EL (cell line): Measurements from ENCODE around the gene CPXM1.
A peak's percentile ranks its signal among the peaks of the same experiment; 100 is the strongest.
"Not testable (repeated sequence)": the region's sequence is repeated elsewhere in the genome, so short reads cannot be mapped to it uniquely, and the experiment has no call there.

Source experiments
- DNase-seq: peaks from one replicate; pipeline ENCODE4 v3.0.0-alpha.2; 2016

The CPXM1 gene

DNA sequence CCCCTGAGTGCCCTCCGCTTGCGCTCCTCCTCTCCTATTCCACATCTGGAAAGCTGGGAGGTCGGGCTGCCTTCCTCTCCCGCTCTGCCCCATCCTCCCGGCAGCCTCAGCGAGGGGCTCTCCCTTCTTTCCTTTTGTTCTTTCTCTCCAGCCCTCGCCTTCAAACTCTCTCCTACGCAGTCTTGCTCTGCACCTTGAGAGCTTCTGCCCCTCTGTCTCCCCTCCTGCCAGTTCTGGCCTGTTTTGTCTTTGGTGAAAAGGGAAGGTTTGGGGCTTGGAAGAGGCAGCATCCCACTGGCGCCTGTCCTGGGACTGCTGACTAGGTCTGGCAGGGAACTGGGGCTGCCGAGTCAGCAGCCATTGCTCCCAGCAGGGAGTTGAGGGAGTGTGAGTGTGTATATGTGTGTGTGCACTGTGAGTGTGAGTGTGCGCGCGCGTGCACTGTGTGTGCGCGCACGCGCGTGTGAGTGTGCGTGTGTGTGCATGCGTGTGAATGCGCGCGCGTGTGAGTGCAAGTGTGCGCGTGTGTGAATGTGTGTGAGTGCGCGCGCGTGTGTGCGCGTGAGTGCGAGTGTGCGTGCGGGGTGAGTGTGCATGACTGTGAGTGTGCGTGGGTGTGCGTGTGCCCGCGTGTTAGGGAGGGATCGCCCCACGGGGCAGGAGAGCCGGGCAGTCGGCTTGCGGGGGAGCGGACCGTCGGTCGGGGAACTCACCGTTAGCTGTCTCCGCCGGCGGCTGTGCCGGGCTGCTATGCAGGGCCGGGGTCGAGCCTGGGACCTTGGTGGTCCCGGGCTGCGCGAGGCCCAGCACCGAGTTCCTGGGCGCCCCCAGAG is 523 bp downstream of the CPXM1 start:
- DNase-seq: no peak

DNA sequence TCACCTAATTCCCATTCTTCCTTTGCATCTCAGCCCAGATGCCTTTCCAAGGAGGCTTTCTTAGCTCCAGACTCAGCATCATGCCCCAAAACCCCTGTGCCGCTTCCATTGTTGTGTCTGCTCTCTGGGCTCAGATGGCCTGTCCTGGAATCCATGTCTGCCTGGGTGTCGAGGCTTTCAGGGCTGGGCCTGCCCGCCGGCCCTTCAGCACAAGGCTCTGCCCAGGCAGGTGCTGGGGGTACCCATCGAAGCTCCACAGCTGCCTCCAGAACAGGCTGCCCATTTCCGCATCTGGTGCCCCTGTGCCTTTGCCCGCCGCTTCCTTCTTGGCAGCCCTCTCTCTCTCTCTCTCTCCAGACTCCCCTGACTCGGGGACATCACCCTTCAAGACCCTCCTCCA is 1.2 kb downstream of the CPXM1 start:
- no peak for DNase-seq

- no peak for DNase-seq
Measured at GRCh38 chr20:2798814-2799213, 1.6 kb downstream of the CPXM1 start.

DNA sequence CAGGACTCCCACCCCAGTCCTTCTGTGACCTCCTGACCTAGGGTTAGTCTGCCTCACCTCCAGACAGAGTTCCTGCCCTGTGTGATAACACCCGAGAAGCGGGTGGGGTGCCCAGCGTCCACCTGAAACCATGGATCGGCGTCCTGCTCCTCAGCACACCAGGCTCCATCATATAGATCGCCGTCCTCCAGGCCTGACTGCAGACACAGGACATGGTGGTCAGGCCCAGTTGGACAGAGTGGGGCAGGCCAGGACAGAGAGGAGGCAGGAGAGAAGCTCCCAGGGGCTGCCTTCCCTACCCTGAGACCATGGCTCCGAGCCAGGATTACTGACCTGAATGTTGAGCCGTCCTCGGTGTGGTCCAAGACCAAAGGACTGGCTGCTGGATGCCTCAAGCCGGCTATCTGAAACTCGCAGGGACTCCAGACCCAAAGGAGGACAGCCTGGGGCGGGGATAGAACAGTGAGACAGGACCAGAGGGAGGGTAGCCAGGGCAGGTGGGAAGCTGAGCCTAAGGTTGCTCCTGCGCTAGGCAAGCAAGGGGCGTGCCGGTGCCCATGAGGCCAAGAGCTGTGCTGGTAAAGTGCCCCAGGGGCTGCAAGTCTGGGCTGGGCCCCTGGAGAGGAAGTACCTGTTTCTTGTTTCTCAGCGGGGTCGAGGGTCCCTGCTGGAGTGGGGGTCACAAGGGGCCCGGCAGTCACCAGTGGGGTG is 2.2 kb downstream of the CPXM1 start:
- no peak for DNase-seq

GRCh38 chr20:2797136-2797983 is 3.1 kb downstream of the CPXM1 start:
- no peak for DNase-seq

- DNase-seq: no peak
Measured at GRCh38 chr20:2796011-2796660, 4.3 kb downstream of the CPXM1 start.

DNA sequence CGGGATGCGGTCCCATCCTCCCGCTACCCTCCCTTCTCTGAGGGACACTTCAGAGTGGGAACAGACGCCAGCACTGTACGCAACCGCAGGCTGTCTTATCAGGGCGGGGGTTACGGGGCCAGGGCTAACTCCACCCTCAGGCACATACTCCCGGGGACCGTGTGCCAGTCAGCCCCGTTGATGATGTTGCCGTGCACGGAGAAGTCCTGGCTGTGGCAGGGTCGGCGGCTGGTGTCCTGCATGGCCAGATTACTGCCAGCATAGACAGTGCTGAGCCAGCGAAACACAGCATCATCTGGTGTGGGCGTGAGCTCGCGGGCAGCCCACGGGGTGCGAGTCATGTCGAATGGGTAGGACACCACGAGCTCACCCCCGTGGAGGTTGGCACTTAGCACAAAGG is 5.0 kb downstream of the CPXM1 start:
- DNase-seq: no peak

DNA sequence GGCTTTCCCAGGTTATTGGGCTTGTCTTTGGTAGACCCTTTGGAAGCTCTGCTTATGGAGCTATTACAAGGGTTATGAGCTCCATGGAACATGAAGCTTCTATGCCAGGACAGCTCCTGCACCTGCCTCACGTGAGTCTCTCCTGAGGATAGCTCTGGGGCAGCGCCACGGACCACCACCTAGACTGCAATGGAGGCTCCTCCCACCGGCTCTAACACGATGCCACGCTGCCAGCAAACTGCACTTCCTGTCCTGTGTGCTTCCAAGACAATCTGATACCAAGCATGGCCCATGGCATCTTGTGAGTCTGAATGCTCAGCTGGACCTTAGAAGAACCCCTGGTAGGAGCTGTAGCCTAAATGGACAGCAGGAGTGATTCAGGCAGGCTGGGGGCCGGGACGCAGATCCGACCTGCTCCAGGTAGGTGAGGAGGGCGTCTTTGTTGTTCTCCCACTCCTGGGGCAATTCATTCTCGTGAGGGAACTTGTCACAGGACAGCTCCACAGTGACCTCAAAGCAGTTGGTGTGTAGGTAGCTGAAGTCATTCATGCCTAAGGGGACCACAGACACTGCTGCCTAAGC is 5.5 kb downstream of the CPXM1 start:
- no peak for DNase-seq

GRCh38 chr20:2794202-2794748 is 6.2 kb downstream of the CPXM1 start:
- DNase-seq: no peak

GRCh38 chr20:2793471-2793870 is 7.0 kb downstream of the CPXM1 start:
- DNase-seq: no peak

DNA sequence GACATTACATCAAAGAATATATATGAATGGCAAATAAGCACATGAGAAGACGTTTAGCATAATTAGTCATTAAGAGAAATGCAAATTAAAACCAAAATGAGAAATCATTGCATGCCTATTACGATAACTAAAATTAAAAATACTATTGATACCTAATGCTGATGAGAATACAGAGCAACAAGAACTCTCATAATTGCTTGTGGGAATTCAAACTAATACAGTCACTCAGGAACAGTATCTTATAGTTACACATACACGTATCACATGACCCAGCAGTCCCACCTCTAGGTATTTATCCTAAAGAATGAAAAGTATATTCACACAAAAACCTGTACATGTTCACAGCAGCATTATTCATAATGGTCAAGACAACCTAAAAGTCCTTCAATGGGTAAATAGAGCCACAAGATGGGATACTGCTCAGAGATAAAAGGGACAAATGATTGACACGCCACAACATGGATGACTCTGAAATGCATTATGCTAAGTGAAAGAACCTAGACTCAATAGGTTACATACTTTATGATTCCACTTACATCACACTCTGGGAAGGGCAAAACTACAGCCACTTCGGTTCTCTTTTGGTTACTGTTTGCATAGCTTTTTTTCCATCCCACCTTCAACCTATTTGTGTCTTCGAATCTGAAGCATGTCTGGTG is 16.4 kb downstream of the CPXM1 start:
- no peak for DNase-seq

DNA sequence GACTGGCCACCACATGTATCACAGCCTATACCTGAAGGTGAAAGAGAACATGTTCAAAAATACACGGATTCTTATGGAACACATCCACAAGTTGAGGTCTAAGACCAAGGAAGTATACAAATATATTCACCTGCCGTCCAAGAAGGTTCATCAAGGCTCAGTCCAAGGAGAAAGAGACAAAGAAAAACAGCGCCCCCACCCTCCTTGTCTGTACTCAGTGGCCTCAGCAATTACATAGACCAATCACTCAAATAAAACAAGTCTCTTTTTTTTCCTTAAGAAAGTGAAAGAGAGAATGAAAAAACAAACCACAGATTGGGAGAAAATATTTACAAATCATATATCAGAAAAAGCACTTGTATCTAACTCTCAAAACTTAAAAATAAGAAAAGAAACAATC is 19.5 kb downstream of the CPXM1 start:
- DNase-seq: no peak

DNA sequence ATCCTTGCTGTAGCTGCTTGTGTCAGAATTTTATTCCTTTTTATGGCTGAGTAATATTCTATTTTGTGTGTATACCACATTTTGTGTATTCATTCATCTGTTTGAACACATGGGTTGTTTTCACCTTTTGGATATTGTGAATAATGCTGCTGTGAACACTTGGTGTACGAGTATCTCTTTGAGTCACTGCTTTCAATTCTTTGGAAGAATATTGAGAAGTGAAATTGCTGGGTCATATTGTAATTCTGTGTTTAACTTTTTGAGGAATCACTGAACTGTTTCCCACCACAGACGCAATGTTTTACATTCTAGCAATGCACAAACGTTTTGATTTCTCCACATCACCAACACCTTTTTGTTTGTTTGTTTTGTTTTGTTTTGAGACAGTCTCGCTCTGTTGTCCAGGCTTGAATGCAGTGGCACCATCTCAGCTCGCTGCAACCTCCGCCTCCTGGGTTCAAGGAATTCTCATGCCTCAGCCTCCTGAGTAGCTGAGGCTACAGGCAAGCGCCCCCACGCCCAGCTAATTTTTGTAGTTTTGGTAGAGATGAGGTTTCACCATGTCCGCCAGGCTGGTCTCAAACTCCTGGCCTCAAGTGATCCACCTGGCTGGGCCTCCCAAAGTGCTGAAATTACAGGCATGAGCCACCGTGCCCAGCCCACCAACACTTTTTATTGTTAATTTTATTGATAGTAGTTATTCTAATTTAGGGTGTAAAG is 21.7 kb downstream of the CPXM1 start:
- DNase-seq: no peak

- DNase-seq: peak; percentile 34
Measured at GRCh38 chr20:2775139-2775538, 25.3 kb downstream of the CPXM1 start.

GRCh38 chr20:2773812-2774211 is 26.6 kb downstream of the CPXM1 start:
- DNase-seq: no peak

DNA sequence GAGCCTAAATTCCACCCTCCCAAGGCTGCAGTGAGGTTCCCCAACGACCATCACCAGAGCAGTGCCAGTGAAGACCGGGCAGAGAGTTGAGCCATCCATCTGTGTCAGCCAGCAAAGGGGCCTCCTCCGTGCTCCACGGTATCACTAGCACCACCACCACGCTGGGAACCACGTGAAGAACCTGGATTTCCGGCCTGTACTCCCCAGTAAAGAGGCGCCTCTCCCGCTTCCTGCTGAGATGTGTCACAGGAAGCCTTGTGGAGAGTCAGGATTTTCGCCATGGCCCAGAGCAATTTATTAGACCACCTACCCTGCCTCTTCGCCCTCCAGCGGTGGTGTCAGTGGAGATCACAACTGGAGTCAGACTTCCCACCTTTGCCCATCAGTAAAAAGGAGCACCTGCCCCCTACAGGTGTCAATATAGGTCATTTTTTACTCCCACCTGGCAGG is 28.8 kb downstream of the CPXM1 start:
- DNase-seq: peak; percentile 36

DNA sequence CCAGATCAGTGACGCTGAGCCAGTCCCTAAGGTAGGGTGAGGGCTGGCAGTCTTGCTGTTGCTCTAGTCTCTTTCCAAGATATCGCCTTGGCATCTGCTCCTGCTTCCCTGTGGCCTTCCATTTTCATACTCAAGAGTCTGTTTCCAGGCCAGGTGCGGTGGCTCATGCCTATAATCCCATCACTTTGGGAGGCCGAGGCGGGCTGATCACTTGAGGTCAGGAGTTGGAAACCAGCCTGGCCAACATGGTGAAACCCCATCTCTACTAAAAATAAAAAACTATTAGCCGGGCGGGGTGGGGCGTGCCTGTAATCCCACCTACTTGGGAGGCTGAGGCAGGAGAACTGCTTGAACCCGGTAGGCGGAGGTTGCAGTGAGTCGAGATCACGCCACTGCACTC is 30.3 kb downstream of the CPXM1 start:
- DNase-seq: not testable (repeated sequence)

GRCh38 chr20:2768632-2769015 is 31.8 kb downstream of the CPXM1 start:
- DNase-seq: no peak

GRCh38 chr20:2767768-2768631 is 32.4 kb downstream of the CPXM1 start:
- DNase-seq: peak; percentile 39

GRCh38 chr20:2763186-2763585 is 37.2 kb downstream of the CPXM1 start:
- DNase-seq: no peak
